COR-L47 (cell line): ENCODE data around the gene POLR1F.

Experiments used
- DNase-seq: peaks from one replicate; lab custom pipeline; 2025; lab: John Stamatoyannopoulos, UW

POLR1F gene

DNA sequence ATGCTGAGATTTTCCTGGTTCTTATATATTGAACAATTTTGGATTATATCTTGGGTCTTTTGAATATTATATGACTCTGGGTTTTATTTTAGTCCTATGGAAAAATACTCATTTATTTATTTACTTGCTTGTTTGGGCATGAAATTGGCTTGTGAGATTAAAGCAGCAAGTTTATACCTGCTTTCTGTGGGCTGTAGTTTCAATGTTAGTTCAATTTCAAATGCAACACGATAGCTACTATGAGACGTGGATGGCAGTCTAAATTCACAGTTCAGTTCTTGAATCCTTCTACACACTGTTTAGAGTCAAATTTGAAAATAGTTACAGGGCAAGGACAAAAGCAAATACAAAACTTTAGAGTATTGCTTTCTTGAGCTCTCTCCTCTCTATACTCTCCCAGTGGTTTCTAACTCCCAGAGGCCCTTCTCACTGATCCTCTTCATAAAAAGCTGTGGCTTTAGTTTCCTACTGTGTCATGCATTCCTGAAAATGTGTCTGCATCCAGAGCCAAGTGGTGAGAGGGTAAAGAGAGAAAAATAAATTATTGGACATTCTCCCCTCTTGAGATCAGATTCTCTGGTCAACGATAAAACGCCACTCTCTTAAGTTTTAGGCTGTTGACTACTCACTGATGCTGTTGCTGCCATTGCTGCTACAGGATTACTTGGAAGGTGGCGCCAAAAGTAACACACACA, 34.4 kb downstream of the POLR1F start:
- no peak for DNase-seq

GRCh38 chr7:19670806-19671205, 38.0 kb downstream of the POLR1F start:
- no peak for DNase-seq

- DNase-seq = peak; percentile 32
Observed at GRCh38 chr7:19665399-19666008, 43.3 kb downstream of the POLR1F start.

- DNase-seq = peak; percentile 71
Observed at GRCh38 chr7:19663816-19664462, 44.9 kb downstream of the POLR1F start.

- DNase-seq = no peak
Observed at GRCh38 chr7:19648791-19649190, 60.0 kb downstream of the POLR1F start.
